NCI-H2196 treated with DMSO at 0.1 percent for 48 hours (cell line): ENCODE data around the gene GINS2.

Experiments used
- DNase-seq: peaks from one replicate; lab custom pipeline; 2025; ENCODE audit not compliant: unreplicated experiment; lab: John Stamatoyannopoulos, UW

GINS2 gene

DNA sequence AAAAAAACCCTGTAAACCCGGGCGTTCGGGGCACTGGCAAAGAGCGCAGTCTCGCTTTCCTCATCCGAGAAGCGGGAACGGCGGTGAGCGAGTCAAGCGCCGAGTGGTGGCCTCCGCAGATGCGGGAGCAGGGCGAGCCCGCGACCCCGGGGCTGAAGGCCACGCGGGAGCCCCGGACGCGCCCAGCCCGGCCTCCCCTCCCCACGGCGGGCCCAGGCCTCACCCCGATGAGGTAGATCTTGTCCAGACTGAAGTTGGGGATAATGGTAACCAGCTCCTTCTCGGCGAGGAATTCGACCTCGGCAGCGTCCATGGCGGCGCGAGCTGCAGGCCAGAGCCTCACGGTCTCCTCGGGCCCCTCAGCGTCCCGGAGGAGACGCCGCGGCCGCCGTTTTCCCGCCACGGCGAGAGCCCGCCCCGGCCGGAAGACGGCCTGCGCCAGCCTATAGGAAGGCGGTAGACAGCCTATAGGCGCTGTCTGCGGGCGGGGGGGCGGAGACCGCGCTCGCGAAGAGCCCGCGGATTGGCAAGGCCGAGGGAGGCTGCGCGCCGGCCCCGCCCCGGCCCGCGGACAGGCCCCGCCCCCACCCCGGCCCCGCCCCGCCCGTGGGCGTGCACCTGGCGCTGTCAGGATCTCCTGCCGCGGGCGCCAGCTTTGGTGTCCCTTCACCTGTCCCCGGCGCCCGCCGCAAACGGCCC is at the start of gene GINS2:
Gene GINS2, minus strand, starts transcription at position 369 of the 699 bp plus-strand sequence. Its CDS starts 56 bp downstream, at position 313.
- peak; percentile 65 for DNase-seq

DNA sequence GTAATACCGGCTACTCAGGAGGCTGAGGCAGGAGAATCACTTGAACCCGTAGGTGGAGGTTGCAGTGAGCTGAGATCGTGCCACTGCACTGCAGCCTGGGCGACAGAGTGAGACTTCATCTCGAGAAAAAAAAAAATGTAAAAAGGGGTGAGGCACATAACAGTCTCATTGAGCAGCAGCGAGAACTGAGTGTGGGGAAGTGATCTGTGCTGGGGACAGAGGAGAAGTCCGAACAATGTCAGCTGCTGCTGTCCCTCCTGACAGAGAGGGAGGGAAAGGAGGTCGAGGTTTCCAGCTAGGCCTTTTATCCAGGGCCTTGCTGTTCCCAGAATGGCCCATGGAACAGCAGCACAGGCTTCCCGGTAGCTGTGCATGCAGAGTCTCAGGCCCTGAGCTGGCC is 48.2 kb upstream of the GINS2 start:
- DNase-seq: no peak

- DNase-seq: no peak
Measured at GRCh38 chr16:85735946-85736345, 47.2 kb upstream of the GINS2 start.

DNA sequence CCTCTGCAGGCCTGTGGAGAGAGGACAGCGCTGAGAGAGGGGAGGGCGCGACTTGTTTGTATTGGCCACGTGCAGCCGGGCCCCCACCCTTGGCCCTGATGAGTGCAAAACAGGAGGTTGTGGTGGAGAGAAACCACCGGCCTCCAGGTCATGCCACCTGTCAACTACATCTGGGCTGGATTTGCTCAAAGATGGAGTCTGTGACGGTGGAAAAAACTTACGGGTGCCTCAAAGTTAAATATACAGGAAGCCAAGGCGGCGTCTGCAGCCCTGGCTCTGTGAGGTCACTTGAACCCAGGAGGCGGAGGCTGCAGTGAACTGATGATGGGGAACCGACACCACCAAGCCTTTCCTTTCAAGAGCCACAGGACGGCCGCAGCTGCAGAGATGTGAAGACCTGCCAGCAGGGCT is 46.5 kb upstream of the GINS2 start:
- DNase-seq: no peak

DNA sequence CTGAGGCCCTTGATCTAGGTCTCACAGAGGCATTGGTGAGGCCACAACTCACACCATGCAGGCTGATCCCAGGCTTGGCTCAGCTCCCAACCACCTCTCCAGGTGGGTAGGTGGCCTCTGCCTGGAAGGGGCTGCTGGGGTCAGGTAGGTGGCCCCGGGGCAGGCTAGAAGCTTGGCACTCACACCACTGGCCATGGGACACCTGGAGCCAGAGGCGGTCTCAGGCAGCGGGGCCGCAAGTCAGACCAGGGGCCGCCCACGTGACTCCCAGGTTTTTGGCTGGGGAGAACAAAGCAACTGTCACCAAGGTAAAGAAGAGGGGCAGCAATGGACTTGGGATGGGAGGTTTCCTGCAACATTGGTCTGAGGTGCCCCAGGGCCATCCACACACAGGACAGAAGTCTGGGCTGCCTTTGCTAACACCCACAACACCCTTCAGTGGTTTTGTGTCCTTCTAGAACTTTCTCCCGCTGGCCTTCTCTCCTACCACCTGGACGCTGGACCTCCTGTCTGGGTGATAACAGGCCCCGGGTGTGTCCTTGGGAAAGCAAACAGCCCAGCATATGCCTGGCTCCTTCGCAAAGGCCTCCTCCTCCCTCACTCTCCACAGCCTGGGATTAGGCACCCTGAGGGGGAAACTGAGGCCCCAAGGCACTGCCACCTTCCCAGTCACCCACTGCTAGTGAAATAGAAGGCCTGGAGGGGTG is 45.7 kb upstream of the GINS2 start:
- no peak for DNase-seq

DNA sequence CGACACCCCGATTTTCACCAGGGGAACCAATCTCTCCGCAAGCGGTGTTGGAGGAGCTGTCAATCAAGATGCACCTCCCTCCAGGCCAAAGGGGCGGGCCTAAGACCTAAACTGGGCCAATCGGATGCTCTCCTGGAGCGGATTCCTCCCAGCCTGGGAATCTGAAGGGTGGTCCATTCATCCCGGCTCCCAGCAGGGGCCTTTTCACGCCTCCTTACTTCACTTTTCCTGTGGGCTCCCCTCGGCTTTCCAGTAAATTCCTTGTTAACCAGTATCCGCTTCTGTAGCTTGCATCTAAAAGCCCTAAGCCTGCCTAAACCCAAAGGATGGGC is 45.1 kb upstream of the GINS2 start:
- DNase-seq: no peak

- no peak for DNase-seq
Measured at GRCh38 chr16:85733155-85733838, 44.5 kb upstream of the GINS2 start.

DNA sequence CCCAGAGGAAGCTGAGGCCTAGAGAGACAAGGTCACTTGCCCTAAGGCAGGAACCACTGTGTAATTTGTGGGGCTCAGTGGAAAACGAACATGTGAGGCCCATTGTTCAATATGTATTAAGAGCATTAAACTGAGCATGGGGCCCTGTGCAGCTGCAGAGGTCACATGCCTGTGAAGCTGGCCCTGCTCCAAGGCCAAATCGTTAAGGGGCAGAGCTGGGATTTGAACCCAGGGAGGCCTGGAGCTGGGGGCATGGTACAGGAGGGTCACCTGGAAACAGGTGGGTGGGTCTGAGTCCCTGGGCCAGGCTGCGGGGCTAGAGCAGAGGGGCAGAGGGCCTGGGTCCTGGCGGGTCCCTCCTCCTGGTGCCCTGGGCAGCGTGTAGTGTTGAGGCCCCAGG is 42.4 kb upstream of the GINS2 start:
- DNase-seq: no peak

DNA sequence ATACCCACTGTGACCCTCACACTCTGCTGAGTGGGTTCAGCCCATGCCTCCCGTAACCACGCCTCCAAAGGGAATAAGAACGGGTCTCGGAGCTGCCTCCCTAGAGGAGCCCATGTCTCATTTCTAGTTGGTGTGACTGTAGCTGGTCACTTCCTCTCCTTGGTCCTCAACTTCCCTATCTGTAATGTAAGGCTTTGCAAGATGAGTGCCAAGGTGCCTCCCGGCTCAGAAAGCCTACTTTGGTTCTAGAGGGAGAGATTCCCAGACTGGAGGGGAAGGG is 41.4 kb upstream of the GINS2 start:
- no peak for DNase-seq

- no peak for DNase-seq
Measured at GRCh38 chr16:85729452-85730185, 40.9 kb upstream of the GINS2 start.

GRCh38 chr16:85728879-85729278 is 40.1 kb upstream of the GINS2 start:
- no peak for DNase-seq

GRCh38 chr16:85724936-85725335 is 36.2 kb upstream of the GINS2 start:
- DNase-seq: no peak

DNA sequence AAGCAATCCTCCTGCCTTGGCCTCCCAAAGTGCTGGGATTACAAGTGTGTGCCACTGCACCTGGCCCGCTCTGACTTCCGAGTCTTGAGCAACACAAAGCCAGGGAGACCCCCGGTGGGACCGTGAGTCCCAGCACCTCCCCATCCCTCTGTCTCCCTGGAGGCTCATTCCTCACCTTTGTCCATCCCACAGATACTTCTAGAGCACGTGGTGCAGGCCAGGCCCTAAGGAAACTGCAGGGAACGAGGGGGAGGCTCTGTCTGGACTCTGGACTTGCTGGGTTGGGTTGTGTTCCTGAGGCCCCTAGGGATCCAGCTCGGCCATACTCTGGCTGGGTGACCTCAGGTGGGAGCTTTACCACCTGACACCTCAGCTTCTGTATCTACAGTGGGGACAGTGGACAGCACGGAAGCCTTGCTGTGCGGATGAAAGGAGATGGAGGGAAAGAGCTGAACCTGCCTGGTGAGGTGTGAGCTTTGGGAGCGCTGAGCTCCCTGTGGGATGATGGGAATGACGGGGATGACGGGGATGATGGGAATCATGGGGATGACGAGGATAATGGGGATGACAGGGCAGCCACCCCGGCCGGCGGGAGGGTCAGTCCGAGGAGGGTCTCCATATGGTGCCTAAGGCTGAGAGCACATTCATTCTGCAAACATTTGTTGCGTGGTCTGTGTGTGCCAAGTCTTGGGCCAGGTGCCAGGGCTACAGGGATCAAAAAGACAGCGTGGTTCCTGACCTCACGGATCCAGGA is 35.5 kb upstream of the GINS2 start:
- no peak for DNase-seq

DNA sequence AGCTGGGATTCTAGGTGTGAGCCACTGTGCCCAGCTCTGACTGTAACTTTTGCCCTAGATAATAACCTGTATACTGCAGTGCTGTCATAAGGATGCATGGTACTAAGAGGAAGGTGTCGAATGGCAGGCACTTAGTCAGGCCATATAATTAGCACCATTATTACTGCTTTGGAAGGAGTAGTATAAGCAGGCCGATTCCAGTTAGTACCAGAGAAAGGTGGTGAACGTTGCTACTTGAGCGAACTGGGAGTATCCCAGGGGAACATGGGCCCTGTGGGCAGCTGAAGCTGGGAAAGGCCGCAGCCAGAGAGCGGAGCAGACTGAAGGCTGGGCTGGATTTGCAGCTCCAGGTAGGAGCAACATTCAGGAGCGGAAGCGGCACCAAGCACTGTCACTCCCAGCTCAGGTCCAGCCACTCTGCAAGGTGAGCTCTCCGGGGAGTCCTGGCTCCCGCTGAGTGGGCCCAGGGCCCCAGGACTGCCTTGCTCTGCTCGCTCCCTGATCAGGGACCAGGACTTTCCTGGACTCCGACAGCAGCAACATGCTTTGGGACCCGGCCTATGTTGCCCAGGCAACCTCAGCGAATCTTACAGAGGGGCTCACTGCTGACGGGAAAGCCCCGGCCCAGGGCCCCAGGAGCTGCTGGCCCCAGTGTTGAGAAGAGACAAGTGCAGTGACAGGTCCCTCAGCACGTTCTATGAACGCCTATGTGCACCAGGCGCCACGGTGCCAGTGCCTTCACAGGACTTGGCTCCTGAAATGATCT is 33.6 kb upstream of the GINS2 start:
- no peak for DNase-seq

- no peak for DNase-seq
Measured at GRCh38 chr16:85720302-85720637, 31.5 kb upstream of the GINS2 start.

DNA sequence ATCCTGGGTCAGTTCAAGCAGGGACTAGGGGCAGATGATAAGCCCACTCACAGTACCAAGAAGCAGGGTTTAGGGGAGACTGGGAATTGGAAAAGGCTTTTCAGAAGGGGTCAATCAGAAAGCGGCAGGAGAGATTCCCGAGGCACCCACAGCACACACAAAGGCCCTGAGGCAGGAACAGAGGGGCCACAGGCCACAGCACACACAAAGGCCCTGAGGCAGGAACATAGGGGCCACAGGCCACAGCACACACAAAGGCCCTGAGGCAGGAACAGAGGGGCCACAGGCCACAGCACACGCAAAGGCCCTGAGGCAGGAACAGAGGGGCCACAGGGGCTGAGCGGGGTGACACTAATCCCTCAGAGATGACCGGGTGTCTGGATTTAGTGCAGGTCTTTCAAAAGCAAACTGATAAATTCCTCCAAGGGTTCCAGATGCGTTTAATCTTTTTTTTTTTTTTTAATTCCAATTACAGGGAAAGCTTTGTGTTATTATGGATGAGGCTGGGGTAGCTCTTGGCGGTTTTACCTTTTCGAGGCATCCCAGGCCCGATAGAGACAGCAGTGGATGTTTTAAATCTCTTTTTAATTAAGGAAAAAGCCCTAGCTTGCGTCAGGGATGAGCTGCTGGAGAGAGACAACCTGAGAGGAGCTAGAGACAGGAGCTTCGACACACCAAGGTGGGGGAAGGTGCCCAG is 31.0 kb upstream of the GINS2 start:
- no peak for DNase-seq

- DNase-seq: no peak
Measured at GRCh38 chr16:85718682-85719081, 29.9 kb upstream of the GINS2 start.

- no peak for DNase-seq
Measured at GRCh38 chr16:85718153-85718477, 29.4 kb upstream of the GINS2 start.

DNA sequence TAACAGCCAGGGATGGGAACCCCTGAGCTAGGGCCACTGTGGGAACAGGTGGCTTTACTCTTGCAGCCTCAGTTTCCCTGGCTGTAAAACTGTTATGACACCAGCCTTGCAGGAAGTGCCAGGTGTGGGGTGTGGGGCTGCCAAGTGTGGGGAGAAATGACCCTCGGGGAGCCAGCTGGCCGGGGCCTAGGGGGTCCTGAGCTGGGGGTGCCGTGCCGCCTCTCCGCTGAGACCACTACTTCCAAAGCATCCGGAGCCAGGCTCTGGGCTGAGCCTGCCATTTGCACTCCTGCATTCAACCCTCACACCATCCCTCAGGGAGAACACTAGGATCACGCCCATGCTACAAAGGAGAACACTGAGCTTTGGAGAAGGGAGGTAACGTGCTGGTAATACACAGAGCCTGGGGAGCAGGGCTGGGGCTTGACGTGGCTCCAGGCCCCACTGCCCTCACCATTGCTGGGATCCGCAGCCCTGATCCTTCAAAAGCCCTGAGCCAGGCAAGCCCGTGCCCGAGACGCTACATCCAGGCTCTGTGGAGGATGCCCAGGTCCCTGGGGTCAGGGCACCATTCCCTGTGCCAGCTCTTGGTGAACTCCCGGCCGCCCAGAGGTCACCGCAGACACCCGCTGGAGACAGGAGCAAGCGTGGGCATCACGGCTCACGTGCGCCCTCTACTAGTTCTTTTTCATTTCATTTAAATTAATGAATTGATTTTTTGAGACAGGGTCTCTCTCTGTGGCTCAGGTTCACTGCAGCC is 28.8 kb upstream of the GINS2 start:
- DNase-seq: peak; percentile 8
